ENCODE results near the gene CLEC3B. TPM values are rescaled to one million over a fixed set of nuclear protein-coding genes. Genes with fewer than 3 reads are reported as not detected.
"Not testable (repeated sequence)": the region's sequence is repeated elsewhere in the genome, so short reads cannot be mapped to it uniquely, and the experiment has no call there.

The CLEC3B gene
- total RNA-seq, 2 donors from 2014 or later = 138 to 180 TPM

DNA sequence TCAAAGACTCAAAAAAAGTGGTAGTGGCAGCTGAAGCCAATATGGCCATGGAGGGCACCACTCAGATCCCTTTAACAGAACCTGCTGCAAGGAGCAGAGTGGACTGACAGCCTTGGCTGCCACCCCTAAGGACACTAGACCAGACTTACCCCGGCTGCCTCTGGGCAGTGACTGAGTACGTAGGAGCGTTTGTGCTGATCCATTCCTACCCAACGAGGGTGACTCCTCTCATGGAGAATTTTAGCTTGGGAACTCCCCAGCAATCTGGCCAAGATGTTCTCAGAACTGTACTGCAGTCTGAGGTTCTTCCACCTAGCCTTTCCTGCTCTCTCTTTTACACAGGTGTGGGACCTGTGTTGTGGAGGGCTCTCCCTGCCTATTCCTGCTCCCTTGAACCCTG is 22.1 kb downstream of the CLEC3B start:
- no peak overlapping the region for H3K27ac ChIP-seq
- H3K4me3 ChIP-seq = no peak overlapping the region
- no peaks in the 10 kb centered on the region for H3K4me1 ChIP-seq
- no peaks in the 10 kb centered on the region for H3K36me3 ChIP-seq
- H3K27me3 ChIP-seq = no peaks in the 10 kb centered on the region
- TF ChIP-seq, protein P1, sequence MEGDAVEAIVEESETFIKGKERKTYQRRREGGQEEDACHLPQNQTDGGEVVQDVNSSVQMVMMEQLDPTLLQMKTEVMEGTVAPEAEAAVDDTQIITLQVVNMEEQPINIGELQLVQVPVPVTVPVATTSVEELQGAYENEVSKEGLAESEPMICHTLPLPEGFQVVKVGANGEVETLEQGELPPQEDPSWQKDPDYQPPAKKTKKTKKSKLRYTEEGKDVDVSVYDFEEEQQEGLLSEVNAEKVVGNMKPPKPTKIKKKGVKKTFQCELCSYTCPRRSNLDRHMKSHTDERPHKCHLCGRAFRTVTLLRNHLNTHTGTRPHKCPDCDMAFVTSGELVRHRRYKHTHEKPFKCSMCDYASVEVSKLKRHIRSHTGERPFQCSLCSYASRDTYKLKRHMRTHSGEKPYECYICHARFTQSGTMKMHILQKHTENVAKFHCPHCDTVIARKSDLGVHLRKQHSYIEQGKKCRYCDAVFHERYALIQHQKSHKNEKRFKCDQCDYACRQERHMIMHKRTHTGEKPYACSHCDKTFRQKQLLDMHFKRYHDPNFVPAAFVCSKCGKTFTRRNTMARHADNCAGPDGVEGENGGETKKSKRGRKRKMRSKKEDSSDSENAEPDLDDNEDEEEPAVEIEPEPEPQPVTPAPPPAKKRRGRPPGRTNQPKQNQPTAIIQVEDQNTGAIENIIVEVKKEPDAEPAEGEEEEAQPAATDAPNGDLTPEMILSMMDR (IDR thresholded peaks at IDR 0.05) = no peak
- no peaks in the 10 kb centered on the region for H3K9me3 ChIP-seq
- DNase-seq (ENCODE audit: low spot score) = no peak

DNA sequence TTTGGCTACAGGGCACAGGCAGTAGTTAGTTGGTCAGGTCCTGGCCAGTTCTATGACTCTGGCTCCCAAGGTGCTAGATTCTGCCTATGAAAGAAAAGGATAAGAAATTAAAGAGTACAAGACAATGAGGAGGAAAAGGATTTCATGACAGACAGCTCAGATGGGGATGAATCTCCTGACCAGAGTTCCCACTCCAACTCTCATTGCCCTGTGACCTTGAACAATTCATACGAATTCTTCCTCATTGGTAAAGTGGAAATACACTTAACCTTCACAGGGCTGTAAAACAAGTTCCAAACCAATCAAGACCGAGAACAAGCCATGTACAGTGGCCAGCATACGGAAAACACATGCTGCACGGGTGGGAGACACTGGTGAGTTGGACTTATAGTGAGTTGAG is 23.7 kb downstream of the CLEC3B start:
- H3K4me1 ChIP-seq = no peaks in the 10 kb centered on the region
- no peaks in the 10 kb centered on the region for H3K36me3 ChIP-seq
- no peaks in the 10 kb centered on the region for H3K9me3 ChIP-seq
- H3K4me3 ChIP-seq = no peak overlapping the region
- no peak overlapping the region for H3K27ac ChIP-seq
- no peak for DNase-seq (ENCODE audit: low spot score)
- TF ChIP-seq, protein P1 (IDR thresholded peaks at IDR 0.05) = no peak
- H3K27me3 ChIP-seq = no peaks in the 10 kb centered on the region

DNA sequence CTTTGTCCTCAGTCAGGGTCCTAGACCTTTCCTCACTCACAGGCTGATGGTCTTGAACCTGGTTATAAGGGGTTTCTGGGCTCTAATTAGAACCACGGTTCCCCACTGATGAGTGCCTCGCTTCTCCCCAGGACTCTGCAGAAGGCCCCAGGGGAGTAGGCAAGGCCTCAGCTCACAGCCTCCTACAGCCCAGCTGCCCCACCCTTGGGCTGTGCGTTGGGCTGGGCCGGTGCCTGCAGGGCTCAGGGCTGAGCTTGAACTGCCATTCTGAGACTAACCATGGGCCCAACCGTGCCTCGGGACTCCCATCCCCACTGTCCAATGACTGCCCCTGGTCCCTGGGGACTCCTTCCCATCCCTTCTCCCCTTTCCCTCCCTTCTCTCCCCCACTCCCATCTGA is 25.6 kb downstream of the CLEC3B start:
- Histone ChIP-seq H3K27ac (no peak overlapping the region), H3K27me3 (no peaks in the 10 kb centered on the region), H3K4me1 (peaks cover 0 to 8% of the 10 kb centered on the region in 2 donors), H3K9me3 (no peaks in the 10 kb centered on the region), H3K36me3 (no peaks in the 10 kb centered on the region), H3K4me3 (no peak overlapping the region)
- no peak for DNase-seq (ENCODE audit: low spot score)
- TF ChIP-seq, protein P1 (IDR thresholded peaks at IDR 0.05) = no peak

DNA sequence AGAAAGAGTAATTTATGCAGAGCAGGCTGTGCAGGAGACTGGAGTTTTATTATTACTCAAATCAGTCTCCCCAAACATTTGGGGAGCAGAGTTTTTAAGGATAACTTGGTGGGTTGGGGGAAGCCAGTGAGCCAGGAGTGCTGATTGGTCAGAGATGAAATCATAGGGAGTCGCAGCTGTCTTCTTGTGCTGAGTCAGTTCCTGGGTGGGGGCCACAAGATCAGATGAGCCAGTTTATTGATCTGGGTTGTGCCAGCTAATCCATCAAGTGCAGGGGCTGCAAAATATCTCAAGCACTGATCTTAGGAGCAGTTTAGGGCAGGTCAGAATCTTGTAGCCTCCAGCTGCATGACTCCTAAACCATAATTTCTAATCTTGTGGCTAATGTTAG is 27.7 kb downstream of the CLEC3B start:
- DNase-seq (ENCODE audit: low spot score); H3K4me3 ChIP-seq; H3K36me3 ChIP-seq; H3K9me3 ChIP-seq; H3K27me3 ChIP-seq; H3K27ac ChIP-seq: not testable (repeated sequence)
- peaks cover 0 to 18% of the 10 kb centered on the region in 2 donors for H3K4me1 ChIP-seq

DNA sequence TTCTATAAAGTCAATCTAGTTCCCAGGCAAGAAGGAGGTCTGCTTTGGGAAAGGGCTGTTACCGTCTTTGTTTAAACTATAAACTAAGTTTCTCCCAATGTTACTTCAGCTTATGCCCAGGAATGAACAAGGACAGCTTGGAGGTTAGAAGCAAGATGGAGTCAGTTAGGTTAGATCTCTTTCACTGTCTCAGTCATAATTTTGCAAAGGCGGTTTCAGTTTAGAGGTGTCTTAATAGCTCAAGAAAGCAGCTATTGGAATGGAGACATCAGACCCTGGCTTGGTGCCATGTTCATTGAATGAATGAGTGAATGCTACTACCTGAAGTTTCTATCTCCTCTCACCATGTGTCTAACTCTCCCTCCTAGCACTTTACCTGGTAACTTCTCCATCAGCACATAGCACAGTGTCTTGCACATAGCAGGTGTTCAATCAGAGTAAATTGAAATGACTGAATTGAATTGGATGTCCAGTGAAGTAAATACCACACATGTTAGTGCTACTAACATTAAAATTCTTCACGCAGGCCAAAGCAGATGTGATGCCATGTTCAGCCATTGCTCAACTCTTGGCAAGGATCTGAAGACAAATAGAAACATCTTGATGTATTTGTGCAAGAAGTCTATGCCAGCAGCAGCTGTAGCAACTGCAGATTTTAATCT is 28.2 kb downstream of the CLEC3B start:
- Histone ChIP-seq H3K4me1 (peaks cover 0 to 18% of the 10 kb centered on the region in 2 donors), H3K9me3 (no peaks in the 10 kb centered on the region), H3K27me3 (no peaks in the 10 kb centered on the region), H3K36me3 (no peaks in the 10 kb centered on the region), H3K27ac (no peak overlapping the region), H3K4me3 (no peak overlapping the region)
- DNase-seq (ENCODE audit: low spot score) = no peak
- TF ChIP-seq, protein P1 (IDR thresholded peaks at IDR 0.05) = no peak

DNA sequence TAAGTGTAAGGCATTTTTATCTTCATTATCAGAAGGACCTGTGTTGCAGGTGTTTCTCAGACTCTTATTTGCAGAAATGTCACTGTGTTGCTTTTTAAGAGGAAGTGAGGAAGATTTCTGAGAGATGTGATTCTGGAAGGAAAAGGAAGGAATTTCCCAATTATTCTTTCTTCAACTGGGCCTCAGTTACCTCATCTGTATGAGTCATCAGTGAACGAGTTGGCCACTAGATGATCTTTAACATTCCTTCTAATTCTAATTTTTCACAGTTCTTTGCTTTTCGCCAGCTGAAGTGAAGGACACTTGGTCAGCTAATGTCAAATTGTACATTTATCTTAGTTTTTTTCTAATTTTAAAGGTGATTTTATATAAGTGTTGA is 28.9 kb downstream of the CLEC3B start:
- Histone ChIP-seq H3K27ac (no peak overlapping the region), H3K36me3 (no peaks in the 10 kb centered on the region), H3K4me1 (peaks cover 0 to 18% of the 10 kb centered on the region in 2 donors), H3K4me3 (no peak overlapping the region), H3K27me3 (no peaks in the 10 kb centered on the region), H3K9me3 (no peaks in the 10 kb centered on the region)
- no peak for DNase-seq (ENCODE audit: low spot score)
- TF ChIP-seq, protein P1 (IDR thresholded peaks at IDR 0.05) = no peak

Data from right atrium auricular region (tissue), 2 donors.